SH-SY5Y (cell line): ENCODE results near the gene PLA2G2D.

Experiments used
- GATA2 ChIP-seq: IDR thresholded peaks from 2 replicates; pipeline ENCODE4 v1.6.1; 2011; ENCODE audit warnings: mild to moderate bottlenecking, low read depth, low read length
- GATA3 ChIP-seq: IDR thresholded peaks from 2 replicates; pipeline ENCODE4 v1.6.1; 2011; ENCODE audit warnings: low read depth, mild to moderate bottlenecking, low read length, moderate library complexity

DNA sequence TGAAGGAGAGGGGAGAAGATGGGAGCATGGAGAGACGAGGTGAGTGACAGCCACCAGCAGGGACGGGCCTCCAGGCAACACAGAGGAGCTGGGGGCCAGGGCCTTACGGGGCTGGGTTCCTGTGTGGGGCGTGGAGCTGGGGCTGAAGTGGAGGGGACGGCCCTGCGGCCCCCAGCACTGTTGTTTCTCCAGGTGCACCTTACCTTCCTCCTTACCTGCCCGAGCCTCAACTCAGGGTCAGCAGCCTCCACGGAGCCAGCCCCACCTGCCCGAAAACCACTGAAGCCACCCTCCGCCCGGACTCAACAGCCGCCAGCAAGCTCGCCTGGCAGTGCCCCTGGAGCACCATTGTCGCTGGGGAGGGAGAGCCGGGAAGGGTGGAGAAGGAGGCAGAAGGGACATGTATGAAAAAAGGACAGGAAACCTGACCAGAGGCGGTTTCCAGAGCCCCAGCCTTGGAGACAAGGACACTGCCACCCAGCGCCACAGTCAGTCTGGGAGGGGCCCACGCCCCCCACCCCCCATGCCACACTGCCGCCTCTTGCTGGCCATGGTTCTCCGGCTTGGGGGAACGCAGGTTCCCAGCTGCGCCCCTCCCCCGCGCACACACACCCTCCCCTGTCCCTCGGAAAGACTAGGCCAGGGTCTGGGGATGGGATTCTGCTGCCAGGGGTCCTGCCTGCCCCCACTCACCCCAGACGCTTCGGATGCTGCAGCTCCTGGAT lies 30.4 kb upstream of the PLA2G2D start:
- TF ChIP-seq GATA3: no peak
- TF ChIP-seq GATA2: no peak
